ENCODE results near the gene GULP1.

GRCh38 chr2:188522517-188522916 lies 230.8 kb downstream of the GULP1 start:
- TF ChIP-seq CTCF (conservative IDR thresholded peaks at IDR 0.05) (no peak), ZFX (IDR thresholded peaks at IDR 0.05) (no peak)
